Bone marrow (tissue), 2 donors: Measurements from ENCODE around the gene ZNF669.

Experiments
- DNase-seq, 2 donors: peaks; one replicate each; lab custom pipeline; 2025; lab: John Stamatoyannopoulos, UW

ZNF669 gene

DNA sequence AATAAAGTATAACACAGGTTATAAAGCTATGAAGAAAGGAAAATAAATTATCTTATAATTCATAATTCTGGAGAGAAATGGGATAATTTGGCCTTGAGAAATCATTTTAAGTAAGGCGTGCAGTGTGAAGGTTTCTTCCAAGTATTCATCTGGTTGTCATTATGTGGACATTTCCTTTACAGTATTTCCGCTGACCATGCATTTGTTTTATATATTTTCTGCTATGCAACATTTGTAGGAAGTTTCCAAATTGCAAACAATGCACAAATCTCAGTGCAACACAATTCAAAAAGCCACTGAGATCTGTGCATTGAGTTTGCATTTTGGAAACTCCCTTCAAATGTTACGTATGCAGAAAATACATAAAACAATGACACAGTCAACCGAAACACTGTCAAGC lies 43.4 kb downstream of the ZNF669 start:
- no peak for DNase-seq

DNA sequence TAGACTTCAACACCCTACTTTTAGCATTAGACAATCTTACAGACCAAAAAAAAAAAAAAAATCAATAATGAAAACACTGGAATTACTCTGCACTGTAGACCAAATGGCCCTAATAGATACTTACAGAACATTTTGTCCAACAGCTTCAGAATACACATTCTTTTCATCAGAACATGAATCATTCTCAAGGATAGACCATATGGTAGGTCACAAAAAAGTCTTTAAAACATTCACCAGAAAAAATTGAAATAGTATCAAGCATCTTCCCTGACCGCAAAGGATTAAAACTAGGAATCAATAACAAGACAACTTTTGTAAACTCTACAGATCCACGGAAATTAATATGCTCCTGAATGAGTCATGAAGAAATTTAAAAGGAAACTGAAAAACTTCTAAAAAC lies 48.1 kb downstream of the ZNF669 start:
- no peak for DNase-seq

DNA sequence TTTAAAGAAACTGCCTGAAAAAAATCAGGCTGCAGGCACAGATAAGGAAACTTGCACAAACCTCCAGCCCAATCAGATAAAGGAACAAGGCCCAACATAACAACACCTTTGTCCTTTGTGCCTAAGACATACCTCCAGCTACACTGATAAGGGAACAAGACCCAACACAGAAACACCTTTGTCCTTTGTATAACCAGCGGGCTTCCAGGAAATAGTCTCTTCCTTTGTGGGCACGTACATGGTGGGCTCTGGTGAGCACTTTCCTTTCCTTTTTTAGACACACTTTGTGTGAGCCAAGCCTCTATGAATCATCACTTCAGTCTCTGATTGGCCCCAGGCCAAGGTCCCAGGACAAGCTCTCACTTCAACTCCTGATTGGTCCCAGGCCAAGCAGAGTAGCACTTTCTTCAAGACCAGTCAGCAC lies 49.2 kb downstream of the ZNF669 start:
- DNase-seq: no peak
